Measurements from ENCODE around the gene UCK2.

UCK2 gene

DNA sequence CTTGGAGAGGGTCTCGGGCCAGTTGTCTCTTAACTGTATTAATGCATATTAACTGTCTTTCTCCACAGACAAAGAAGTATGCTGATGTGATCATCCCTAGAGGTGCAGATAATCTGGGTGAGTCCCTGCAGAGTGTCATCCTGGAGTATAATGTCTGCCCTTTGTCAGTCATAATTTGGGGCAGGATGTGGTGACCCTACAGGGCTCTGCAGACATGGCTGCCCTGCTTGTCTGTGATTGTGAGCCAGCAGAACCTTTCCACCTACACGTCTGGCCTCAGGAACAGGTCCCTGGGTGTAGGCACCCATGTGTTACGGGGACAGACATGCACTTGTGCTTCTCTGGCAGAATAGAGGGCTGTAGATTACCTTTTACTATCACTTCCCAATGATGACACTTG, 78.4 kb downstream of the UCK2 start:
- DNase-seq: no peak

DNA sequence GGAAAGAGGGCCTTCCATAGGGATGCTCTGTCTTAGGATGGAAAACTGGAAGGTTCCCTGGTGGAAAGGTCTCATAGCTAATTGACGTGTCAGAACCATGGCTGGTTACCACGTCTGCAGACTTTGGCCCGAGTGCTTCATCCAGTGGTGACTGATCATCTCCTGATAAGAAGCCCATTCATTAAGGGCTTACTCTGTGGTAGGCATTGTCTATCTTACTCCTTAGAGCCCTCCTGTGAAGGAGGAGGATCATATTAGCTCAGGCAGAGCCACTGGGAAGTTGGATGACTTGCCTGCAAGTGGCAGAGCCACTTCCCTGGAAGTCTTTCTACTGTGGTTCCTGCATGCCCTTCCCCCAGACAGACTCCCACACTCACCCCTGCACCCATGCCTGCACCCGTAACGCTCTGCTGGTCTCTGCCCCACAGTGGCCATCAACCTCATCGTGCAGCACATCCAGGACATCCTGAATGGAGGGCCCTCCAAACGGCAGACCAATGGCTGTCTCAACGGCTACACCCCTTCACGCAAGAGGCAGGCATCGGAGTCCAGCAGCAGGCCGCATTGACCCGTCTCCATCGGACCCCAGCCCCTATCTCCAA, 79.9 kb downstream of the UCK2 start:
- no peak for DNase-seq

DNA sequence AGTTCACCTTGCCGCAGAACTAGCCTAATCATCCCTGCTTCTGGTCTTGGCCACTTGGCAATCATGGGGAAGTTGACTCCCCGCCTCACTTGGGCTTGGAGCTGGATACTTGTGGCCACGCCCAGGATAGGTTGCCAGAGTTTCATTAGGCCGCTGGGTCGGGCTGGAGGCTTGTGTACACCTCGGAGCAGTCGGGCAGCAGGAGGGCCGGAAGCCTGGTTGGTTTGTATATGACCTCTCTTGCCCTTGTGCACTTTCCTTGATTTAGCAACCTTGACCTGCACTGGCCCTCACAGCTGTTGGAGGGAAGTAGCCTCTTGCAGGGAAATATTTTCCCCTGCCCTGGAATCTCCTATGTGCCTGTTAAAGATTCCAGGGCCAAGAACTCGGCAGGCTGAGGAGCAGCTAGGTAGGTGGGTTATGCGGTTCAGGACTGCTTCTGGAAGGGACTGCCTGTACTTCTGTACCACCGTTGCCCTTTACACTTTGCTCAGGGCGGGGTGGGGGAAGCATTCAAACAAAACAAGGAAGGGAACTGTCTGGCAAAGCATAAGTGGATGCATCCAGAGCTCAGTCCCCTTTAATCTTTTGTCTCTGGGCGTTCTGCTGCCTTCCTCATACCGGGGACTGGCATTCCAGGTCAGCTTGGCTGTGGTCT, 83.5 kb downstream of the UCK2 start:
- DNase-seq: no peak

GRCh38 chr1:165911609-165912281, 84.3 kb downstream of the UCK2 start:
- no peak for DNase-seq

- DNase-seq: no peak
Observed at GRCh38 chr1:165912638-165913037, 85.2 kb downstream of the UCK2 start.

- DNase-seq: peak; percentile 35
Observed at GRCh38 chr1:165914136-165914798, 86.9 kb downstream of the UCK2 start.

DNA sequence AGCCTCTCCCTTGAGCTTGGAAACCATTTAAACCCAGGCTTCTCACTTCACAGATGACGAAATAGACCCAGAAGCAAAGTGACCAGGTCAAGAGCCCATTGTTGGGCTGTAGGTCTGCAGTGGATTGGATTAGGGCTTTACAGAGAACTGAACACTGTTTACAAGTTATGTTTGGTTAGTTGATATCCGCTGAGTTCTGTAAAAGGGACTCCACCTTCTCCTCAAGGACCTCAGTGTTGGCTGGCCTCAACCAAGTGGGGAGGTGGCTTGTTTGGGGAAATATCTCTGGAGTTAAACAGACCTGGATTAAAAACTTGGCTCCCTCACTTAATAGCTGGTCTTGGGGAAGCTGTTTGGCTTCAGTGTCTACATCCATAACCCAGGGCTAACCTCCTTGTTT, 88.1 kb downstream of the UCK2 start:
- DNase-seq: no peak

- no peak for DNase-seq
Observed at GRCh38 chr1:165915932-165916348, 88.5 kb downstream of the UCK2 start.

DNA sequence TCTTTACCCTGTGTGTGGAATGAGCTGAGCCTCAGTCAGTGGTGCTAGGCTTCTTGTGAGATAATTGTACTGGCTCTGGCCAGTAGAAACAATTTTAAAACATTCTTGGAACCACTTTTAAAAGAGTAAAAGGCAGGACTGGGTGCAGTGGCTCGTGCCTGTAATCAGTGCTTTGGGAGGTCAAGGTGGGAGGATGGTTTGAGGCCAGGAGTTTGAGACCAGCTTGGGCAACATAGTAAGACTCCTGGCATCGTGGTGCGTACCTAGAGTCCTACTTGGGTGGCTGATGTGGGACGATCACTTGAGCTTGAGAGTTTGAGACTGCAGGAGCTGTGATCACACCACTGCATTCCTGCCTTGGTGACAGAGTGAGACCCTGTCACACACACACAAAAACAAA, 89.8 kb downstream of the UCK2 start:
- DNase-seq: no peak

DNA sequence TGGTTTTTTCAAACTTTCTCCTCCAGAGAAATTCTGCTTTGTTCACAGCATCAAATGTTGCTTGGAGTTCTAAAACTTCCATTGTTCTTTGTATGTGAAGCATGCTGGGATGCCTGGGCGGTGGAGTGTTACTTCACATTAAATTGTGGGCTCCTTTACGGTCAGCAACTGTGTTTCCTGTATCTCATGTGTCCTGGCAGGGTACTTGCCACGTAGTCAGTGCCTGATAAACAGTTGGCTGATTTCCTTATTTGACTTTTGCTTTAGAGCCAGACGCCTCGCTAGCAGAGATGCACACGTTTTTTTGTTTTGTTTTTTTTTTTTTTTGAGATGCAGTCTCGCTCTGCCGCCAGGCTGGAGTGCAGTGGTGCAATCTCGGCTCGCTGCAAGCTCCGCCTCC, 96.7 kb downstream of the UCK2 start:
- no peak for DNase-seq

DNA sequence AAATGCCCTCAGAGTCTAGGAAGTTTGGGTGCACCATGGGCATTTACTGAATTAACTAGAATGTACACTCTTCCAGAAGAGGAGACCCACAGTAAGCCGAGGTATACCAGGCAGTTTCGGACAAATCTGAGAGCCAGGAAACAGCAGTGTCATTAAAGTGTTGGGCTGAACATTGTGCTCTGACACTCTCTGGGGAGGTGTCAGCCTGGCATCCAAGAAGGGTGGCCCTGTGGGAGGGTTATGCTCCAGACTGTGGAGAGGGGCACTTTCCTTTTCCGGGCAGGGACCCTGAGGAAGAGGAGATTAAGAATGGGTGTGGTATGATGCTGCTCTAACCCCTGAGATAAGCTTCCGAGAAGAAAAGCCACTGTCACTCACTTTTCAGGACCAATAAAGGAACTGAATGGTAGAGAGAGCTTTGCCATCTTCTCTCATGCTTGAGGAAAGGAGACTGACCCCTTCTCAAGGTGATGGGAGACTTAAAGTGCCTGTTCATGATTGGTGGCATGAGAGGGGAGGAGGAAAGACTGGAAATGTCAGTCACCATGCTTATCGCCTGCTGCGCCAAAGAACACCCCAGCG, 98.2 kb downstream of the UCK2 start:
- no peak for DNase-seq

- no peak for DNase-seq
Observed at GRCh38 chr1:165927169-165927568, 99.8 kb downstream of the UCK2 start.

GRCh38 chr1:165928075-165928731, 100.8 kb downstream of the UCK2 start:
- DNase-seq: no peak

DNA sequence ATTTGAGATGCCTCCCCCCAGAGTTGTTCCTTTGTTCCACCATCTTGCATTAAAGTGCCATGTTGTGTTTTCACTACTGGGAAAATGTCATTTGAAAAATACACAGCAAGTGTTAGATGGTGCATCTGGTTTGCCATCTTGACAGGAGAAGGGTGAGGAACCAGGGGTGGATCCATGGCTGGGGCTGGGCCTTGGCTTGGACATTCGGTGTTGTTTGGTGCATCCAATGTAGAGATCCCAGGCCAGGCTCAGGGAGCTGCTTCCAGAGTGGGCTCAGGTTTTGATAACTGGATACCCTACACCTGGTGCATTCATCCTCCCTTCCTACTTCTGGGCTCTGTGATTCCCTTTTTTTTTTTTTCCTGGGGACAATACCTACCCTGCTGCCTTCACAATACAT, 103.5 kb downstream of the UCK2 start:
- DNase-seq: no peak

DNA sequence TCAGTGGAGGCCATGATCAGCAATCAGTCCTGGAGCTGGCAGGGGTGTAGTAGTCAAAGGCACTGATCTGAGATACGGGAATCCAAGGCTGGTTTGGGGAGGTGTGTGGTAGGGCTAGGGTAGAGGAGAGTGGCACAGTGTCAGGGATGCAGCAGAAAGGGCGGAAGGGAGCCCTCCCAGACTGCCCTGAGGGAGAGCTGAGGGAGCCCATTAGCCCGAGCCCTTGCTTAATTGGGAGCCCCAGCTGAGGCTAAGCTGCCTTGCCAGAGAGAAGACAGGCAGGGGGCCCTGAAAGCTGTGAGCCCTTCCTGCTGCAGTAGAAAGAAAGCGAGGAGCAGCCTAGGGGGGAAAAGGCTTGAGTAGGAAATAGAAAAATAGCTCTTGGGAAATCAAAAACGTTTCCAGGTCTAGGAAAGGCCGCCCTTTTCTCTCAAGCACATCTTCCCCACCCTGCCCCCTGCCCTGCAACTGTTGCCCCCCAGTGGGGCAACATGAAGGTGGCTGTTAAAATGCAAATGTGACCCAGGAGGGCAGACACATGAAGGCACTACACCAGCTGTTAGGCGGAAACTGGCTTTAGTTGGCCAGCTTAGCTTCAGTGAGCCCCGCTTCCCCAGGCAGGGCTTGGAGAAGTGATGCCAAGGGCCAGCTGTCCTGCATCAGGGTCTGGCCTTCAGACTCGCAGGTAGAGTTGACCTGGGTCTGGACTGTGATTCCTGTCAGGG, 106.2 kb downstream of the UCK2 start:
- DNase-seq: no peak

DNA sequence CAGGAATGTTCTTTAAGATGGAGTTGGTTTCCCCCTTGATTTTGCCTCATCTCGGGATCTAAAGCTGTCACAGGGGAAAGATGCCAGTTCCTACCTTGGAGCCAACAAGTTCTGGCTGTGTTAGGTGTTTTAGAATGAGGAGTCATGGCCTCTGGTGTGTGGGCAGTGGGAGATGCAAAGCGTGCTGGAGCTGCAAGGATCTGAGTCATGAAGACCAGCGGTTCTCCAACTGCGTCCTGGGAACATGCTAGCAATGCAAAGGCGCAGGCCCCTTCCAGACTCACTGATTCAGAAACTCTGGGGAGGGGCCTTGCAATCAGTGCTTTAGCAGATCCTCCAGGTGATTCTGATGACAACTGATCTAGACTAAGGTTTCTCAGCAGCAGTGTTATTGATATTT, 109.1 kb downstream of the UCK2 start:
- DNase-seq: no peak

- no peak for DNase-seq
Observed at GRCh38 chr1:165937829-165938228, 110.4 kb downstream of the UCK2 start.

GRCh38 chr1:165938844-165939243, 111.4 kb downstream of the UCK2 start:
- no peak for DNase-seq

- DNase-seq: no peak
Observed at GRCh38 chr1:165941531-165941930, 114.1 kb downstream of the UCK2 start.

DNA sequence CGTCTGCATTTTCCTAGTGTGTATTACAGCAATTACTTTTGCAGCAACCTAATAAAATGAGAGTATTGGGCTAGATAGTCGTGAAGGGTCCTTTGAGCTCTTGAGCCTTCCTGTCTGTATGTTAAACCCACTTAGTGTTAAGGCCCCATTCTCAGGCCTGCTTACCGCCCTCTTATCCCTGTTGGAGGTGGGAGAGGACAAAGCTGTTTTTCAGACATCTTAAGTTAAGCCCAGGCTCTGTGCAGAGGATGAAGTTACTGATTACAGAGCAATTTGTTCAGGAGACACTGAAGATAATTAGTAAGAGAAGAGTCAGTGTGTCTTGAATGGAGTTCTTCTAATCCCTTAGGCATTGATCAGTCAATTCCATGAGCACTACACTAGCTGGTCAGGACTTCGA, 114.6 kb downstream of the UCK2 start:
- DNase-seq: no peak

DNA sequence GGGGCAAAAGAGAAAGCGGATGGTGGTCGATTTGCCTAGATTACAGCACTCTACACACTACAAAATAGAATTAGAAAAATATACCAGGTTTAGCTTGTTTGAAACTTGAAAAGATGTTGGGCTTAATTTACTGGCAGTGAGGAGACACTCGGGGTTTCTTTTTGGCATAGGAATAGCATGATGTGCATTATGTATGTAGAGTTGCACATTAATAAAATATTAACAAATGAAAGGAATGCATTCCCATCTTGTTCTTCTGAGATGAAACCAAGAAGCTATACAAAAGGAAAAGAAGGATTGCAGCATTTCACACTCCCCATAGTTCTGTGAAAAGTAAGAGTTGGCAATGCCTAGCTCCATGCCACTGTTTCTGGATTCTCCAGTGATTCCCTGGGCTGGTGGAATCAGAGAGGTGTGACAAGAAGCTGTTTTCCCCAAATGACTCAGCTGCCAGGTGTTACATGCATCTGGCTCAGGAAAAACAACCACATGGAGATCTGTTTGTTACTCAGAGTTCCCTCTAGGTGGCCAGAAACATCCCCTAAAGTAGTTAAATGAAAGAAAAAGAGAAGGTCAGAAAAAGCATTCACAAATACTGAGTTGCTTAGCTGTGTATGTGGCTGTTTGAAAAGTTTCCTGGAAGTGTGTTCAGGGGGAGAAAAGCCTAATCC, 115.6 kb downstream of the UCK2 start:
- DNase-seq: no peak

GRCh38 chr1:165945911-165946310, 118.5 kb downstream of the UCK2 start:
- no peak for DNase-seq

Data from DMS79 (cell line).